Neural progenitor cell (in vitro differentiated cells): Measurements from ENCODE around the gene LURAP1L. TPM values are rescaled to one million over a fixed set of nuclear protein-coding genes. Genes with fewer than 3 reads are reported as not detected.

Experiments used
- DNase-seq: peaks from one replicate; pipeline ENCODE4 v3.0.0-alpha.2; 2016; ENCODE audit warnings: low spot score
- H2AFZ ChIP-seq: fragments of 200-600 bp; sonication (generic); replicated peaks from 2 replicates; pipeline ENCODE4 v1.6.1; 2016; ENCODE audit warnings: antibody characterized with exemption
- H3F3A ChIP-seq: fragments of 200-600 bp; sonication (generic); 2 replicates; pipeline ENCODE4 v1.6.1; 2016; ENCODE audit warnings: antibody characterized with exemption, low read depth
- H3K27ac ChIP-seq: fragments of 200-600 bp; sonication (generic); 2 replicates; pipeline ENCODE4 v1.5.1; 2016; ENCODE audit warnings: mild to moderate bottlenecking
- H3K27me3 ChIP-seq: fragments of 200-600 bp; sonication (generic); 2 replicates; pipeline ENCODE4 v1.6.1; 2016; ENCODE audit warnings: mild to moderate bottlenecking, moderate library complexity
- H3K36me3 ChIP-seq: fragments of 200-600 bp; sonication (generic); 2 replicates; pipeline ENCODE4 v1.5.1; 2016
- H3K4me1 ChIP-seq: fragments of 200-600 bp; sonication (generic); 2 replicates; pipeline ENCODE4 v1.6.1; 2016; ENCODE audit warnings: mixed run types
- H3K4me2 ChIP-seq: fragments of 200-600 bp; sonication (generic); 2 replicates; pipeline ENCODE4 v1.6.1; 2016
- H3K4me3 ChIP-seq: fragments of 200-600 bp; sonication (generic); 2 replicates; pipeline ENCODE4 v1.5.1; 2016
- H3K79me2 ChIP-seq: fragments of 200-600 bp; sonication (generic); 2 replicates; pipeline ENCODE4 v1.6.1; 2016; ENCODE audit warnings: low read depth
- H3K9ac ChIP-seq: fragments of 200-600 bp; sonication (generic); 2 replicates; pipeline ENCODE4 v1.6.1; 2016
- H3K9me3 ChIP-seq: fragments of 200-600 bp; sonication (generic); 2 replicates; pipeline ENCODE4 v1.5.1; 2016; ENCODE audit warnings: low read depth
- H4K20me1 ChIP-seq: fragments of 200-600 bp; sonication (generic); 2 replicates; pipeline ENCODE4 v1.6.1; 2016; ENCODE audit warnings: low read depth
- H3K27ac Mint-ChIP-seq: 3 replicates; pipeline ENCODE4 v1.8.0; 2021; ENCODE audit warnings: mixed read lengths
- H3K27me3 Mint-ChIP-seq: 2 replicates; pipeline ENCODE4 v1.8.0; 2022; ENCODE audit warnings: low read depth, mild to moderate bottlenecking, inconsistent platforms, moderate library complexity, mixed read lengths; ENCODE audit not compliant: insufficient read depth
- H3K36me3 Mint-ChIP-seq: 3 replicates; pipeline ENCODE4 v1.8.0; 2021; ENCODE audit warnings: mixed read lengths
- H3K4me1 Mint-ChIP-seq: 3 replicates; pipeline ENCODE4 v1.8.0; 2021; ENCODE audit warnings: mixed read lengths
- H3K4me3 Mint-ChIP-seq: 3 replicates; pipeline ENCODE4 v1.8.0; 2021; ENCODE audit warnings: mild to moderate bottlenecking, moderate library complexity, mixed read lengths
- H3K9me3 Mint-ChIP-seq: 3 replicates; pipeline ENCODE4 v1.8.0; 2020; ENCODE audit warnings: mixed read lengths
- EZH2 ChIP-seq: fragments of 200-600 bp; sonication (generic); IDR thresholded peaks from 2 replicates; pipeline ENCODE4 v1.6.1; 2017; ENCODE audit warnings: antibody characterized with exemption, mild to moderate bottlenecking, moderate library complexity
- EZH2phosphoT487 ChIP-seq: fragments of 200-600 bp; sonication (generic); IDR thresholded peaks from 2 replicates; pipeline ENCODE4 v1.6.1; 2017; ENCODE audit warnings: antibody characterized with exemption
- total RNA-seq: library from RNA; depleted of rRNA; stranded (reverse); fragments of >200 nt; gene quantifications from 2 replicates; pipeline ENCODE4 v1.2.3, GENCODE V29; 2015; ENCODE audit warnings: low replicate concordance
- TF ChIP-seq, protein P1 (sequence below): fragments of 200-600 bp; sonication (generic); IDR thresholded peaks from 2 replicates; pipeline ENCODE4 v1.5.1; 2017; ENCODE audit warnings: antibody characterized with exemption, mild to moderate bottlenecking

The LURAP1L gene
- total RNA-seq, 1 donor from 2014 or later, result 0.75 TPM

- Histone ChIP-seq H3K79me2 (no peaks in the 10 kb centered on the region), H3K27me3 (no peaks in the 10 kb centered on the region), H3K9ac (no peak overlapping the region), H3F3A (no peaks in the 10 kb centered on the region), H3K9me3 (no peaks in the 10 kb centered on the region), H3K27ac (no peak overlapping the region), H3K4me1 (no peaks in the 10 kb centered on the region), H2AFZ (no peak overlapping the region), H3K4me3 (no peak overlapping the region), H3K36me3 (no peaks in the 10 kb centered on the region), H3K4me2 (no peak overlapping the region), H4K20me1 (no peaks in the 10 kb centered on the region)
- DNase-seq, result no peak
- H3K9me3 Mint-ChIP-seq, result no peaks in the 10 kb centered on the region
- no peaks in the 10 kb centered on the region for H3K4me1 Mint-ChIP-seq
- H3K27ac Mint-ChIP-seq, result no peak overlapping the region
- H3K36me3 Mint-ChIP-seq, result no peaks in the 10 kb centered on the region
- TF ChIP-seq EZH2phosphoT487 (no peak), EZH2 (no peak)
- TF ChIP-seq, protein P1, sequence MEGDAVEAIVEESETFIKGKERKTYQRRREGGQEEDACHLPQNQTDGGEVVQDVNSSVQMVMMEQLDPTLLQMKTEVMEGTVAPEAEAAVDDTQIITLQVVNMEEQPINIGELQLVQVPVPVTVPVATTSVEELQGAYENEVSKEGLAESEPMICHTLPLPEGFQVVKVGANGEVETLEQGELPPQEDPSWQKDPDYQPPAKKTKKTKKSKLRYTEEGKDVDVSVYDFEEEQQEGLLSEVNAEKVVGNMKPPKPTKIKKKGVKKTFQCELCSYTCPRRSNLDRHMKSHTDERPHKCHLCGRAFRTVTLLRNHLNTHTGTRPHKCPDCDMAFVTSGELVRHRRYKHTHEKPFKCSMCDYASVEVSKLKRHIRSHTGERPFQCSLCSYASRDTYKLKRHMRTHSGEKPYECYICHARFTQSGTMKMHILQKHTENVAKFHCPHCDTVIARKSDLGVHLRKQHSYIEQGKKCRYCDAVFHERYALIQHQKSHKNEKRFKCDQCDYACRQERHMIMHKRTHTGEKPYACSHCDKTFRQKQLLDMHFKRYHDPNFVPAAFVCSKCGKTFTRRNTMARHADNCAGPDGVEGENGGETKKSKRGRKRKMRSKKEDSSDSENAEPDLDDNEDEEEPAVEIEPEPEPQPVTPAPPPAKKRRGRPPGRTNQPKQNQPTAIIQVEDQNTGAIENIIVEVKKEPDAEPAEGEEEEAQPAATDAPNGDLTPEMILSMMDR, result no peak
- no peaks in the 10 kb centered on the region for H3K27me3 Mint-ChIP-seq
- no peak overlapping the region for H3K4me3 Mint-ChIP-seq
These were observed 10.7 kb upstream of the LURAP1L start for GRCh38 chr9:12764150-12764549.

- Mint-ChIP-seq H3K36me3 (no peaks in the 10 kb centered on the region), H3K27ac (no peak overlapping the region), H3K9me3 (no peaks in the 10 kb centered on the region), H3K4me3 (no peak overlapping the region), H3K4me1 (no peaks in the 10 kb centered on the region), H3K27me3 (no peaks in the 10 kb centered on the region)
- Histone ChIP-seq H3K36me3 (no peaks in the 10 kb centered on the region), H2AFZ (no peak overlapping the region), H3K4me3 (no peak overlapping the region), H3K9ac (no peak overlapping the region), H3K9me3 (no peaks in the 10 kb centered on the region), H3K79me2 (no peaks in the 10 kb centered on the region), H4K20me1 (no peaks in the 10 kb centered on the region), H3F3A (no peaks in the 10 kb centered on the region), H3K27me3 (no peaks in the 10 kb centered on the region), H3K4me1 (no peaks in the 10 kb centered on the region), H3K27ac (no peak overlapping the region), H3K4me2 (no peak overlapping the region)
- DNase-seq, result no peak
- TF ChIP-seq EZH2, result no peak
- no peak for TF ChIP-seq EZH2phosphoT487
- TF ChIP-seq, protein P1, result no peak
These were observed 9.6 kb upstream of the LURAP1L start for GRCh38 chr9:12765088-12765798.

- Histone ChIP-seq H3F3A (no peaks in the 10 kb centered on the region), H3K9me3 (no peaks in the 10 kb centered on the region), H3K27ac (no peak overlapping the region), H3K27me3 (no peaks in the 10 kb centered on the region), H3K4me2 (no peak overlapping the region), H3K4me1 (no peaks in the 10 kb centered on the region), H4K20me1 (no peaks in the 10 kb centered on the region), H2AFZ (no peak overlapping the region), H3K9ac (no peak overlapping the region), H3K79me2 (no peaks in the 10 kb centered on the region), H3K36me3 (no peaks in the 10 kb centered on the region), H3K4me3 (no peak overlapping the region)
- H3K9me3 Mint-ChIP-seq, result no peaks in the 10 kb centered on the region
- H3K27me3 Mint-ChIP-seq, result peaks cover 2% of the 10 kb centered on the region
- no peak for TF ChIP-seq EZH2
- TF ChIP-seq, protein P1, result no peak
- no peak for TF ChIP-seq EZH2phosphoT487
- H3K4me3 Mint-ChIP-seq, result no peak overlapping the region
- no peak overlapping the region for H3K27ac Mint-ChIP-seq
- DNase-seq, result no peak
- H3K4me1 Mint-ChIP-seq, result no peaks in the 10 kb centered on the region
- H3K36me3 Mint-ChIP-seq, result no peaks in the 10 kb centered on the region
These were observed 8.5 kb upstream of the LURAP1L start for GRCh38 chr9:12766357-12766756.
